Stimulated activated naive CD8-positive, alpha-beta T cell treated with anti-CD3 and anti-CD28 coated beads, Interleukin-15, amount 100 ng/mL, for 72 hours (primary cell): ENCODE measurements around the gene MAP6.
A peak's percentile ranks its signal among the peaks of the same experiment; 100 is the strongest.

ENCODE experiments used
- ATAC-seq: fragments of 150-1000 bp; cut with Tn5 transposase; 2 replicates; pipeline ENCODE4 v1.10.0; 2021; ENCODE audit warnings: mild to moderate bottlenecking, moderate library complexity
- DNase-seq, 2 donors: peaks; one replicate each; pipeline ENCODE4 v3.0.0; 2021 to 2022
- H3K27ac Mint-ChIP-seq, 2 donors: one replicate each; pipeline ENCODE4 v1.8.0; 2022; ENCODE audit warnings: mild to moderate bottlenecking in 2 of 2, mixed read lengths in 2 of 2, moderate library complexity in 2 of 2
- H3K27me3 Mint-ChIP-seq: one replicate; pipeline ENCODE4 v1.8.0; 2022; ENCODE audit warnings: mixed read lengths
- H3K4me1 Mint-ChIP-seq: one replicate; pipeline ENCODE4 v1.8.0; 2022; ENCODE audit warnings: mild to moderate bottlenecking, mixed read lengths
- H3K4me3 Mint-ChIP-seq, 2 donors: one replicate each; pipeline ENCODE4 v1.8.0; 2022; ENCODE audit warnings: mild to moderate bottlenecking in 2 of 2, mixed read lengths in 2 of 2, moderate library complexity in 1 of 2
- H3K9me3 Mint-ChIP-seq, 2 donors: one replicate each; pipeline ENCODE4 v1.8.0; 2022; ENCODE audit warnings: mixed read lengths in 2 of 2

MAP6 gene

DNA sequence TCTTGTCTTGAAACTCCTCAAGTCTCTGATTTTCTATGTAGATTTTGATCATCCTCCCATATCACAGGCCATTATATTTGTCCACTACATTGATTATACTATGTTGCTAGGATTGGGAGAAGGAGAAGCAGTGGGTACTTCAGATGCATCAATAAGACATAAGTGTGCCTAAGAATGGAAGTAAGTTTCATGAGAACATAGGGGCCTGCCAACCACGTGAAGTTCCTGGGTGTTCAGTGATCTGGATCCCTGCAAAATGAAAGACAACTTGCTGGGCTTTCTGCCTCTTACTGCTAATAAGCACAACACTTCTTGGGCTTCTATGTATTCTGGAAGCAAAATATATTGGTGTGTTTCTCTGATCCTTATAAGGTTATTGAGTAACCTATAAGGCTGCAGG, 89.0 kb downstream of the MAP6 start:
- H3K4me1 Mint-ChIP-seq = peaks cover 28% of the 10 kb centered on the region
- peaks cover 25% of the 10 kb centered on the region for H3K27me3 Mint-ChIP-seq

DNA sequence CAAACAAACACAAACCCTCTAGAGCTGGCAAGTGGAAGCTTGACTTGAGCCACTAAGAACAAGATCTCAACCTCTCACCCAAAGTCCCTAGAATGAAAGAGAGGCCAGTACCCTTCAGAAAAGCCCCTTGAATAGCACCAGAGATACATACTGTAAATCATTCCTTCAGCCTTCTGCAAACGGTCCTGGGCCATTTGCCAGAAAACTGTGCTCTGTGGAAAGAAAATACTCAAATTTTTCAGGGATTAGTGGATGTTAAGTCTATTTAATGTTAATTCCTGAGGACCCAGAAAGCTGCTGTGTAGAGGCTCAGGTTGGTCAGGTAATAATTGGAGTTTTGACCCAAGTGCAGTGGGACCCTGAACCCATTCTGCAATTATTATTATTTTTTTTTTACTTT, 89.9 kb downstream of the MAP6 start:
- no peak for ATAC-seq
- Mint-ChIP-seq H3K9me3 (no peaks in the 10 kb centered on the region), H3K27ac (no peak overlapping the region), H3K27me3 (peaks cover 16% of the 10 kb centered on the region), H3K4me3 (no peak overlapping the region), H3K4me1 (peaks cover 25% of the 10 kb centered on the region)
- no peak for DNase-seq

More for the DNA sequence above, 89.0 kb downstream of the MAP6 start:
- Mint-ChIP-seq H3K27ac (no peak overlapping the region), H3K9me3 (no peaks in the 10 kb centered on the region), H3K4me3 (no peak overlapping the region)
- ATAC-seq (no peak), DNase-seq (no peak)

DNA sequence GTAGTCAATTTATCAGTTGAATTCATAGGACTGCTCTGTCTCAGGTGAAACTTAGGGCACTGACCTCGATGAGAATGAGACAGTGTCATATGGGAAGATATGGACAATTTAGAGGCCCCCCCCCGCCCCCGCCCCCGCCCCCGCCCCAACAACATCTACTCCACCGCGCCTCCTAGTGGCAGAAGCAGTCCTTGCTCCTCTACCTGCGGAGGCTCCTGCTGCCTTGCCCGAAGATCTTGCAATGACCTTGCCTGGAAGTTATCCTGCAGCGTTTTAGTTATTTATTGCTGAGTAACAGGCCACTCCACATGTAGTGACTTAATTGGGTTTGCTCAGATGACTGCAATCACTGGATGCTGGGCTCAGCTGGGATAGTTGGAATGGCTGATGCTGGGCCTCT, 91.6 kb downstream of the MAP6 start:
- peaks cover 9% of the 10 kb centered on the region for H3K27me3 Mint-ChIP-seq
- H3K9me3 Mint-ChIP-seq = no peaks in the 10 kb centered on the region
- no peak overlapping the region for H3K27ac Mint-ChIP-seq
- DNase-seq = peak; percentile 31 to 50
- ATAC-seq = no peak
- no peak overlapping the region for H3K4me3 Mint-ChIP-seq
- H3K4me1 Mint-ChIP-seq = peaks cover 13% of the 10 kb centered on the region

DNA sequence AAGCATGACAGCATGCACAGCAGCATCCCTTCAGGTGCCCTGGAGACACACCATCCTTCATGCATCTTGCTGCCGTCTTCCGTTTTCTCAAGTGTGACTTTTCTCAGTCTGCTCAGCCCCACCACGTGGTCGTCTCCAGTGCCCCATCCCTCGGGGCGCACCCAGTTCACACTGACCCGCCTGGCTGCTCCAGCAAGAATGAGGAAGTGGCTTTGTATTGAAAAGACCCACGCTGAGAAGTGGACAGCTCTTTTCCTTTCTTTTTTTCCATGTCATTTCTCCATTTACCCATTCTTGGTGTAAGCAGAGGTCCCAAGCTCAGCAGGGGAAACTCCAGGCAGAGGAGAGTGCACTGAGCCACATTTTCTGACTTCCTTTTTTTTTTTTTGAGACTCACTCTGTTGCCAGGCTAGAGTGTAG, 92.3 kb downstream of the MAP6 start:
- Mint-ChIP-seq H3K27ac (peak overlapping the region in 1 of 2 donors; percentile 68), H3K9me3 (no peaks in the 10 kb centered on the region), H3K27me3 (peaks cover 2% of the 10 kb centered on the region), H3K4me3 (no peak overlapping the region), H3K4me1 (peaks cover 7% of the 10 kb centered on the region)
- peak; percentile 37 for ATAC-seq
- no peak for DNase-seq

DNA sequence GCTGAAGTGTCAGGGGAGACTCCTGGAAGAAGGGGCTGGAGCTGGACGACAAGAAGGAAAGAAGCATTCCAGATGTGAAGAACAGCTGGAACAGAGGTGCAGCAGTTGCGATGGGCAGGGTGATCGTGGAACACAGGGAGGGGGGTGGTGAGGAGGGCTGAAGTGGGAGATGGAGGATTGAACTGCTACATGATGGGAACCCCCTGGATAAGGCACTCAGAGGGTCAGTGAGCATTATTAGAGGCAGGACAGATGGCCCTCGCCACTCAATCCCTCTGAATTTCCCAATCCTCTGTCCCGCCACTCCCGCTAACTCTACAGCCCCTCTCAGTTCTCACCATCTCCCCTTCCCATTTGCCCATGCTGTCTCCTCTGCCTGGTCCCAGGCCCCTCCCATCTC, 92.8 kb downstream of the MAP6 start:
- H3K4me3 Mint-ChIP-seq = no peak overlapping the region
- peaks cover 7% of the 10 kb centered on the region for H3K4me1 Mint-ChIP-seq
- no peaks in the 10 kb centered on the region for H3K27me3 Mint-ChIP-seq
- DNase-seq (no peak), ATAC-seq (no peak)
- H3K9me3 Mint-ChIP-seq = no peaks in the 10 kb centered on the region
- H3K27ac Mint-ChIP-seq = no peak overlapping the region

DNA sequence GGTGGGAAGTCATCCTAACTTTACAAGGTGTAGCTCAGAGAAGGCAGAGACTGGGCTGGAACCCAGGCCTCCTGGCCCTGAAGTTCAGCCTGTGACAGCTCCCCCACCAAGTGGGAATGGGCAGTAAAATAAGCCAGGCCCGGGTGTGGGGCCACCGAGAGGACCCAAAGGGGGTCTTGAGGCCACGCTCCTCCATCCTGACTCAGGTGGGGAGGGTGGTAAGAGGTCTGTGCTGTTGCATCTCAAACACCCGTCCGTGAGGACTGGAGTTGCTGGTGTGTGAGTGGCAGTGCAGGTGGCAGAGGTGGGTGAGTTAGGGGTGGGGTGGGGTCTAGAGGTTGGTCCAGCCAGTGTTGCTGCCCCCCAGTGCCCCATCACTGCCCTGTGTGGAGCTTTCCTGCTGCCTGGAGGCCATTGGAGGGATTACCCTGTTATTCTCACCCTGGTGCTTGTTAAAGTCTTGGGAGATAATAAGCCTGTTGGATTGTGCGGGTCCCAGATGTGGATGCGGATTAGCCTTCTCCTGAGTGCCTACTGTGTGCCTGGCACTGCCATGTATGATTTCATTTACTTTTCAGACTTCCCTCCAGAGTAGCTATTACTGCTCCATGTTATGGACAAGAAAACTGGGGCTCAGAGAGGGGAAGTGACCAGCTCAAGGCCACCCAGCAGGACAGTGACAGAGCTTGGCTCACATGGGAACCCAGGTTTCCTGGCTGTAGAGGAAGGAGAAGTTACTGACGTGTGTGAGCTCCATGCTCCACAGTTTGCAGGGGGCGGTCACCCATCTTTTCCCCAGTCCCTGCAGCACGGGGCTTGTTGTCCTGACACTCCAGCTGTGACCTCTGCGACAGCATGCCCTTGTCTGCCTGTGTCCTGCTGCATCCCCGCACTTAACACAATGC, 93.9 kb downstream of the MAP6 start:
- H3K27me3 Mint-ChIP-seq = no peaks in the 10 kb centered on the region
- DNase-seq (no peak), ATAC-seq (peak; percentile 26)
- H3K27ac Mint-ChIP-seq = no peak overlapping the region
- H3K4me3 Mint-ChIP-seq = no peak overlapping the region
- H3K9me3 Mint-ChIP-seq = no peaks in the 10 kb centered on the region
- H3K4me1 Mint-ChIP-seq = peaks cover 7% of the 10 kb centered on the region

DNA sequence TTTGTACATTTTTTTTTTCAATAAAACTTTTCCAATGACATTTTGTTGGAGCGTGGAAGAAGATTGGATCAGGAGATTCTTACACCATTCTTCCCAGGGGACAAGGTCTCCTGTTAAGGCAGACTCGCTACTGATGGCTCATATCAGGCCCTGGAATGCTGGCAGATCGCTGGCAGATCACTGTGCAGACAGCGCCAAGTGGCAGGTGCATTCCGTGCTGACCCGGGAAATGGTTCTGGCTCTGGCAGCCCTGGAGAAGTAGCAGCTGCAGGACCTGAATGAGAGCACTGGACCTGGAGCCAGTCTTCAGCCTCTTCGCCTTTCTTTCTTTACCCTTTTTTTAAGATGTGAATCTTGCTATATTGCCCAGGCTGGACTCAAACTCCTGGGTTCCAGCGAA, 96.1 kb downstream of the MAP6 start:
- ATAC-seq (no peak), DNase-seq (no peak)
- H3K4me3 Mint-ChIP-seq = no peak overlapping the region
- H3K27me3 Mint-ChIP-seq = no peaks in the 10 kb centered on the region
- peaks cover 7% of the 10 kb centered on the region for H3K4me1 Mint-ChIP-seq
- peak overlapping the region; percentile 46 to 77 for H3K27ac Mint-ChIP-seq
- H3K9me3 Mint-ChIP-seq = no peaks in the 10 kb centered on the region

DNA sequence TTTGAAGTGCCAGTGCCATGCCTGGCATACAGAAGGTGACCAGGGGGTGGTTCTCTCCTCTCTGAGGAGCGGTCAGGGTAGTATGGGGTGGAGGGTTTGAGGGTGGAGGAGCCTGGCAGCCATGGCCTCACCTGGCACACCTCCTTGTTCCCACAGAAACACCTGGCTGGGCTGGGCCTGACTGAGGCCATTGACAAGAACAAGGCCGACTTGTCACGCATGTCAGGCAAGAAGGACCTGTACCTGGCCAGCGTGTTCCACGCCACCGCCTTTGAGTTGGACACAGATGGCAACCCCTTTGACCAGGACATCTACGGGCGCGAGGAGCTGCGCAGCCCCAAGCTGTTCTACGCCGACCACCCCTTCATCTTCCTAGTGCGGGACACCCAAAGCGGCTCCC, 97.2 kb downstream of the MAP6 start:
- Mint-ChIP-seq H3K4me1 (peaks cover 4% of the 10 kb centered on the region), H3K9me3 (no peaks in the 10 kb centered on the region), H3K4me3 (no peak overlapping the region), H3K27ac (no peak overlapping the region), H3K27me3 (no peaks in the 10 kb centered on the region)
- ATAC-seq (no peak), DNase-seq (no peak)

DNA sequence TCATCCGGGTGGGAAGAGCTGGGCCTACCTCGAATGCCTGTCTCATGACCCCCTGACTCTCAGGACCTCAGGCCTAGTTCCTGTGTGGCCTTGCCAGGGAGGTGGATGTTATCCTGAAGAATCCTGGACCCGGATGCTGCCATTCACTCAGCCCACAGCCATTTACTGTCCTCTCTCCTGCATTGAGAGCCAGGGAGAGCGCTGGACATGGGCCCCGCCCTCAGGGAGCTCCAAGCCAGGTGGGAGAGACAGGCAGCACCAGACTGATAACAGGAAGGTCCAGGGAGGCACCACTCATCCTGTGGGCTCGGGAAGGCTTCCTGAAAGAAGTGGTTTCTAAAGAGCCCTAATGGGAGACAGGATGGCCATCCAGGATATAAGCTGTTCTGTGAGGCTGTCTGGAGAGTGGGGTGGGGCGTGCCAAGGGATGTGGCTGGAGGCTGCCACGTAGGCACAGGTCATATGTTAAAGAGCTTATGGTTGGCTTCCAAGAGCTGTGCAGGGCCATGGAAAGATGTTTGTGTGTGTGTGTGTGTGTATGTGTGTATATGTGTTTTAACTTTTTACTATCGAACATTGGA, 98.2 kb downstream of the MAP6 start:
- ATAC-seq (no peak), DNase-seq (no peak)
- Mint-ChIP-seq H3K27ac (peak overlapping the region in 1 of 2 donors; percentile 56), H3K4me1 (peaks cover 6% of the 10 kb centered on the region), H3K27me3 (no peaks in the 10 kb centered on the region), H3K4me3 (no peak overlapping the region), H3K9me3 (no peaks in the 10 kb centered on the region)

DNA sequence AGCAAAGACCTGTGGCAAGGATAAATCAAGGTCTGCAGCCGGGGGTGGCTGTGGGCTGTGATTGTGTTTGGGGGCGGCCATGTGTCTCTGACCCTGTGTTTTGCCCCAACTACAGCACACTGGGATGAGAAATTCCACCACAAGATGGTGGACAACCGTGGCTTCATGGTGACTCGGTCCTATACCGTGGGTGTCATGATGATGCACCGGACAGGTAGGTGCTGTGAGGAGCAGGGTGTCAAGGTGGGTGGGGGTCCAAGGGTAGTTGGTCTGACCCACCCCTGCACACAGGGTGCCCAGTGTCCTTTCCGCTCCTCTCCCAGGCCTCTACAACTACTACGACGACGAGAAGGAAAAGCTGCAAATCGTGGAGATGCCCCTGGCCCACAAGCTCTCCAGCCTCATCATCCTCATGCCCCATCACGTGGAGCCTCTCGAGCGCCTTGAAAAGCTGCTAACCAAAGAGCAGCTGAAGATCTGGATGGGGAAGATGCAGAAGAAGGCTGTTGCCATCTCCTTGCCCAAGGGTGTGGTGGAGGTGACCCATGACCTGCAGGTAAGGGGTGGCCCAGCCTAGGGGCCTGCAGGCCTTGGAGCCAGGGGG, 100.1 kb downstream of the MAP6 start:
- no peak overlapping the region for H3K27ac Mint-ChIP-seq
- no peak overlapping the region for H3K4me3 Mint-ChIP-seq
- H3K27me3 Mint-ChIP-seq = no peaks in the 10 kb centered on the region
- no peaks in the 10 kb centered on the region for H3K9me3 Mint-ChIP-seq
- peaks cover 26% of the 10 kb centered on the region for H3K4me1 Mint-ChIP-seq
- no peak for DNase-seq
- no peak for ATAC-seq

DNA sequence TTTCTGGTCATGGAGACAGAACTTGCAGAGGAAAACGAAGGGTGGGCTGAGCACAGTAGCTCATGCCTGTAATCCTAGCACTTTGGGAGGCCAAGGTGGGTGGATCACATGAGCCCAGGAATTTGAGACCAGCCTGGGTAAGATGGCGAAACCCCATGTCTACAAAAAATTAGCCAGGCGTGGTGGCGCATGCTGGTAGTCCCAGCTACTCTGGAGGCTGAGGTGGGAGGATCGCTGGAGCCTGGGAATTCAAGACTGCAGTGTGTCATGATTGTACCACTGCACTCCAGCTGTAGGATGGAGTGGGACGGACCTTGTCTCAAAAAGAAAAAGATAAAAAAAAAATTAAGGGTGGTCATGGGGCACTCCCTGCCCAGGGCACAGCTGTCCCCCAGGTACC, 100.9 kb downstream of the MAP6 start:
- H3K27me3 Mint-ChIP-seq = no peaks in the 10 kb centered on the region
- DNase-seq (no peak), ATAC-seq (no peak)
- no peak overlapping the region for H3K27ac Mint-ChIP-seq
- peaks cover 33% of the 10 kb centered on the region for H3K4me1 Mint-ChIP-seq
- no peak overlapping the region for H3K4me3 Mint-ChIP-seq
- H3K9me3 Mint-ChIP-seq = no peaks in the 10 kb centered on the region

DNA sequence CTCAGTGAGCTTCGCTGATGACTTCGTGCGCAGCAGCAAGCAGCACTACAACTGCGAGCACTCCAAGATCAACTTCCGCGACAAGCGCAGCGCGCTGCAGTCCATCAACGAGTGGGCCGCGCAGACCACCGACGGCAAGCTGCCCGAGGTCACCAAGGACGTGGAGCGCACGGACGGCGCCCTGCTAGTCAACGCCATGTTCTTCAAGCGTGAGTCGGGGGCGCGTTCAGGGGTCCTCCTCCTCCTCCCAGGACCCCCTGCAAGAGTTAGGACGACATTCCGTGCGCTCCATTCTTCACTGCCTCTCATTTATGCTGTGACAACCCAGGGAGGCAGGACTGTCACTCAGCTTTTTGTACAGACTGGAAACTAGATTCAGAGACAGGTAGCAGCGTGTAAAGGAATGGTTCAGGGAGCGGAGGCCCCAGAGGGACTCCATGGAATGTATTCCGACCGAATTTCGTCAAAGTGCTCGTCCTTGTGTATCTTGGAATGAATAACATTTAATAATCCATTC, 102.0 kb downstream of the MAP6 start:
- no peak for ATAC-seq
- no peak overlapping the region for H3K27ac Mint-ChIP-seq

DNA sequence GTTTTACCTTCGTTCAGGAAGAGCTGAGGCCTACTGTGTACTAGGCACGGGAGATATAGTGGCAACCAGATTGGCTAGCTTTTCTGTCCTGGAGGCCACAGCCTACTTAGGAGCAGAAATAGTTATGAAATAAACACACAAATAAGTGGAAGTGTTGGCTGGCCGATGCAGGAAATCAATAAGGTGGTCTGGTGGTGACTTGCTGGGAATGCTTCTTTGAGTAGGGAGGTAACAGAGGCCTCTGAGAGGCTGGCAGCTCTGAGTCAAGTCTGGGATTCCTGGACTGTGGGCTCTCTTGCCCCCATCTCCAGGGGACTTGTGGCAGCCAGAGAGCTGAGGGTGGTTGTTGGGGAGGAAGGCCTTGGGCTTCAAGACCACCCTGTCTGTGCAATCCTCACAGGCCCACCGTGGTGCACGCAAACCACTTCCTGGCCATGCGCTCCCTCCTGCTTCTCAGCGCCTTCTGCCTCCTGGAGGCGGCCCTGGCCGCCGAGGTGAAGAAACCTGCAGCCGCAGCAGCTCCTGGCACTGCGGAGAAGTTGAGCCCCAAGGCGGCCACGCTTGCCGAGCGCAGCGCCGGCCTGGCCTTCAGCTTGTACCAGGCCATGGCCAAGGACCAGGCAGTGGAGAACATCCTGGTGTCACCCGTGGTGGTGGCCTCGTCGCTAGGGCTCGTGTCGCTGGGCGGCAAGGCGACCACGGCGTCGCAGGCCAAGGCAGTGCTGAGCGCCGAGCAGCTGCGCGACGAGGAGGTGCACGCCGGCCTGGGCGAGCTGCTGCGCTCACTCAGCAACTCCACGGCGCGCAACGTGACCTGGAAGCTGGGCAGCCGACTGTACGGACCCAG, 102.7 kb downstream of the MAP6 start:
- peaks cover 45% of the 10 kb centered on the region for H3K4me1 Mint-ChIP-seq
- DNase-seq = no peak
- no peak for ATAC-seq
- H3K9me3 Mint-ChIP-seq = no peaks in the 10 kb centered on the region
- peak overlapping the region; percentile 1 to 3 for H3K4me3 Mint-ChIP-seq
- H3K27me3 Mint-ChIP-seq = no peaks in the 10 kb centered on the region
- no peak overlapping the region for H3K27ac Mint-ChIP-seq

More for the DNA sequence above, 102.0 kb downstream of the MAP6 start:
- H3K27me3 Mint-ChIP-seq = no peaks in the 10 kb centered on the region
- no peak overlapping the region for H3K4me3 Mint-ChIP-seq
- DNase-seq = no peak
- peaks cover 39% of the 10 kb centered on the region for H3K4me1 Mint-ChIP-seq
- no peaks in the 10 kb centered on the region for H3K9me3 Mint-ChIP-seq

DNA sequence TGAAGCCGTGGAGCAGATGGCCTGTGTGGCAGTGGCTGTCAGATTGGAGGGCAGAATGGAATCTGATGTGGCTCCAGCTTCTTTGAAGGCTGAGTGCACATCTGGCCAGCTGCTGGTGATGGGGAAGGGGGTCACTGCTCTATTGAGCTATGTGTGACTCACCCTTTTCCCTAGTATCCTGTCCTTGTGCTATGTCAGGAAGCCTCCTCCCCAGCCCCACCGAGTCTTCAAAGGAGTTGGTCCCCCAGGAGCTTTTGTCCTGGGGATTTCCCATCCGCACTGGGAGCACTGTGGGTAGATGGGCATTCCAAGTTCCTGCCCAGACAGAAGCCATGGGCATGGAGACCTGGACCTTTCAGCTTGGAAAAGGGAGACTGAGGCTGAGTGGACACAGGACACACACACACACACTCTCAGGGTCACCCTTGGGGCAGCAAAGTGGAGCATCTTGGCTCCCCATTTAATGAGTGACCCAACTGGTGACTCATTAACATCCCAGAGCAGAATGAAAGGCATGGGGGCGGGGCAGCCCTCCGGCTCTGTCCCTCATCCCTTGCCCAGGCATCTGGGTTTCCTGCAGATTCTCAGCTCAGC, 103.5 kb downstream of the MAP6 start:
- H3K9me3 Mint-ChIP-seq = no peaks in the 10 kb centered on the region
- H3K27me3 Mint-ChIP-seq = no peaks in the 10 kb centered on the region
- ATAC-seq (no peak), DNase-seq (no peak)
- peak overlapping the region in 1 of 2 donors; percentile 52 for H3K4me3 Mint-ChIP-seq
- H3K4me1 Mint-ChIP-seq = peaks cover 51% of the 10 kb centered on the region
- H3K27ac Mint-ChIP-seq = peak overlapping the region in 1 of 2 donors; percentile 8
